T-helper 9 cell (primary cell): ENCODE results near the gene SH3GL3.

ENCODE experiments used
- DNase-seq: peaks from one replicate; pipeline ENCODE4 v3.0.0-alpha.2; 2020

SH3GL3 gene

GRCh38 chr15:83571820-83572707 lies 124.9 kb downstream of the SH3GL3 start:
- DNase-seq = no peak

- no peak for DNase-seq
These were observed 127.2 kb downstream of the SH3GL3 start for GRCh38 chr15:83574345-83574744.

DNA sequence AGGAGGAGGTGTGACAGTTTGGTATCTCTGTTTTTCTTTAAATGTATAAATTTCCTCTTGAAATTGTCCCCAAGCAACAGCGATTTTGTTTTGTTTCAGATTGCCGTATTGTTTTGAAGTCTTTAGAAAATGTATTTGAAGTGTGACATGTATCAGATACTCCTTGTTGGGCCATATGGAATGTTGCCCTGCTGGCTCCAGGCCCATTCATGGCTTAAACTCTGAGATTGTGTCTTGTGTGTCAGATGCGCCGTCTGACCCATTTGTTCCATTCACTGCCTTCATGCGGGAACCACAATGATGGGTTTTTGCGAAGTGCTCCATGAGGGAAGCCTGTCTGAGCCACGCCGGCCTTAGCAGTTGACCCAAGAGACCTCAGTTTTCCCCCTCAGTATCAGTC lies 131.6 kb downstream of the SH3GL3 start:
- no peak for DNase-seq

- DNase-seq = no peak
These were observed 134.2 kb downstream of the SH3GL3 start for GRCh38 chr15:83581381-83581780.

DNA sequence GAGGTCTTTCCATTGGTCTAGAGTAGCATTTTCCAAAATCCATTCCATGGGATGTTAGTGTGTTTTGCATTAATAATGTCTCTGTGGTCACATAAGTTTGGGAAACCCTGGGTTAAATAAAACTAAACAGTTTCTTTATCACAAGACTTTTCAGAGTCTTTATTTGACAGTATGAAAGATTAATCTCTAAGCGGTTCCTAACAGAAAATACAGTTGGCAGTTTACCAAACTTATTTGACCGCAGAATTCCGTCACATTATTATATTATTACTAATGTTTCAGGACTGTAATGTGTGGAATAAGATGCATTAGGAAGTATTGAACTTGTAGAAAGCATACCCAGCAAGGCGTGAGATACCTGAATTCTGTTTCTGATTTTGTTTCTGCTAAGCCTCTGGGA lies 135.2 kb downstream of the SH3GL3 start:
- DNase-seq = no peak

- DNase-seq = no peak
These were observed 138.6 kb downstream of the SH3GL3 start for GRCh38 chr15:83585601-83586335.

DNA sequence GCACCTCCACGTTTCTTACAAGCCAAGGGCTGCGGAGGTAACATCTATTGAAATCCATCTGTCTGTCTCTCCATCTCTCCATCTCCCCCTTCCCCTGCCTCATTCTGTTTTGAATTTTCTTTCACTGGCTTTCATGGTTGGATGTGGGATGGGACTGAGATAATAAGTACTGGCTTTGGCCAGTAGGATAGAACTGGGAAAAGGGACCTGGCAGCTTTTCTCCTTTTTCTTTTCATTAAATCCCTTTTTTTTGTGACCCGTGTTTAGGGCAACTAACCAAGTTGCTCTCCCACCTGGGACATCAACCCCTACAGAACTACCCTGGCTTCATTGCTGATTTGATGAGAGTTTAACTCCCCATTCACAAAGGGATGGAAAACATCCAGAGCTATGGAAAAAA lies 139.9 kb downstream of the SH3GL3 start:
- no peak for DNase-seq

DNA sequence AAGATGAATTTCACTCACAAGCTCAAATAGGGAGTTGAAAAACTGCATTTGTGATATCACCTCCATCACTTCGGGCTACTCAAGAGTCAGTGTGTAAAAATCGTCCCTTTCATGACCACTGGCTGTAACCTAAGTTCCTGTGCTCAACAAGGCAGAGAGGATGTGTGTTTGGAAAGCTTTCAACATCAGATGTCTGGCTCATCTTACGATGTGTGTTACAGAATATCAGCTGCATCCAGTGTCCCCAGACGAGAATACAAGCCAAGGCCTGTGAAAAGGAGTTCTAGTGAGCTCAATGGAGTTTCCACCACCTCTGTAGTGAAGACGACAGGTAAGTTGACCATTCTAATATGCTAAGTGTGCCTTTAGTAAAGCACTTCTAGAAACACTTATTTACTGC lies 141.3 kb downstream of the SH3GL3 start:
- DNase-seq = no peak

DNA sequence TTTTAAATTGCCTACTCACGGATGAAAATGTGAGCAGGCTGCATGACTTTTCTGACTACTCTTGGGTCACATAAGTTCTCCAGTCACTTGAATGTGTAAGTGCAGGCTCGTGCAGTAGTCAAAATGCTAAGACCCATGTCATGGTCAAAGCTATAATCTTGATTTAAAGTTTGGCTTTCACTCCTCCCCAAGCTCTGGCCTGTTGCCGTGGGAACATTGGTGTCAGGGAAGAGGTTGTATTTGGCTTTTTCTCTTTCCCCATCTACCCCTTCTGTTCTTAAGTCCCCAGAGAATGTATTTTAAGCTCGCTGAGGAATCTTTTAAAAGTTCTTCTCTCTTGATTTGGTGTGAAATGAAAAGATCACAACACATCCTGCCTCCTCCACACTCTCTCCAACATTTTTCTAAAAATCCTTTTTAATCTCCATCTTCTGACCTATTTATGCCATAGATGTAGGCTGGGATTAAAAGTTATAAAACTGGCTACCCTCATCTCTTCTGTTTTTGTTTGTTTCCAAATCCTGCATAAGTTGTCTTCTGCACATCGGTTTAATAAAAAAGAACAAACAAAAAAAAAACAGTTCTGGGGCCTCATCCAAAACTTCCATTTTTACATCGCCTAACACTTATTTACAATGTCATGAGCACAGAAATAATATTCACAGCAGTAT lies 145.4 kb downstream of the SH3GL3 start:
- no peak for DNase-seq

GRCh38 chr15:83595191-83595590 lies 148.1 kb downstream of the SH3GL3 start:
- DNase-seq = no peak

DNA sequence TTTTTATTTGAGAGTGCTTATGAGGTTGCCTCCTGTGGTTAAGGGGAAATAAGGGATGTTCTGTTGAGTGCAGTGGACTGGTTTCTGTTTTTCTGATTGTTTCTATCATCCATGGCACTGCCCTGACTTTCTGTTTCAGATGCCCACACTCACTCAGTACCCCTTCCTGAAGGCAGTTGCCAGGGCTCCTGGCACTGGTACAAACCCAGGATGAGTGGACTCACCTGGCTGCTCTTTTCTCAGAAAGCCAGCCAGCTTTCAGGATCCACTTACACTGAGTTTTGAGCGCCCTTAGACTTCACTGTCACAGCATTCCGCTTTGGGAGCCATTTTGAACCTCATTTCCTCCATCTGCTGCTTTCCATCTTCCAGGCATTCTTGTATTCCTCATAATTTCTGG lies 150.9 kb downstream of the SH3GL3 start:
- no peak for DNase-seq

GRCh38 chr15:83602021-83602420 lies 154.9 kb downstream of the SH3GL3 start:
- DNase-seq = no peak

- no peak for DNase-seq
These were observed 157.4 kb downstream of the SH3GL3 start for GRCh38 chr15:83604549-83604948.

DNA sequence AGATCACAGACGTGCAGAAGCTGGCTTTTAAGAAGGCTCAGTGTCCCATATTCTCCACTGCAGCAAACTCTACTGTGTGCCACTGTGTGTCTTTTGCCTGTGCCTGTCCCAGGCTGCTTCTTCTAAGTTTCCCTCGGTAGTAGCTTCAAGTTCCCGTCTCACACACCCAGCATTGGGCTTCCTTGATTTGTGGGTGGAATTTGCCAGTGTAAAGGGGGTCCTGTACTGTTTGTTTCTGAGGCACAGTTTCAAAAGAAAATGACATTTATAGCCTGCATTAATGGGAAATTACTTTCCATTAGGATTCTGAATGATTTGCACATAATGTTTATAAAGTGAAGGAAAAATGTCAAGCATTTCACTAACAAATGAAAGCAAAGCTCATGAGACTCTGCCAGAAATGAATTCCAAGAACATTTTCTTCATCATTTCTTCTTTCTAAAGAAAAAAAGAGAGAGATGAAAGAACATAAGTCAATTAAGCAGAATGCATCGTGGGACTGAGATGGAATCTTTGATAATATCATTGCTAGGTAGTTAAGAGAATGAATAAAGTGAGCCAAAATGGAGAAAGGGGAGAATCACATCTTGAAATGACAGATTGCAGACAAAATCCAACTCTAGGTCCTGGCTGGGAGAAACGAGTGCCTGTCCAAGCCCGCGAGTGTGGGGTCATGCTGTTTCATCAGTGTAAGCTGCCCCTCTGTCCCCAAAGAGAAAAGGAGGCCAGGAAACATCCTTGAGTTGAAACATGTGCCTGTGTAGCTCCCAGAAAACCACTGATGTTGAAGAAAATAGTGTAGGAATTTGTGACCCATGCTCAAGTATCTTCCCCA lies 158.2 kb downstream of the SH3GL3 start:
- no peak for DNase-seq

GRCh38 chr15:83610132-83610531 lies 163.0 kb downstream of the SH3GL3 start:
- DNase-seq = no peak

- DNase-seq = no peak
These were observed 164.0 kb downstream of the SH3GL3 start for GRCh38 chr15:83610901-83611685.

DNA sequence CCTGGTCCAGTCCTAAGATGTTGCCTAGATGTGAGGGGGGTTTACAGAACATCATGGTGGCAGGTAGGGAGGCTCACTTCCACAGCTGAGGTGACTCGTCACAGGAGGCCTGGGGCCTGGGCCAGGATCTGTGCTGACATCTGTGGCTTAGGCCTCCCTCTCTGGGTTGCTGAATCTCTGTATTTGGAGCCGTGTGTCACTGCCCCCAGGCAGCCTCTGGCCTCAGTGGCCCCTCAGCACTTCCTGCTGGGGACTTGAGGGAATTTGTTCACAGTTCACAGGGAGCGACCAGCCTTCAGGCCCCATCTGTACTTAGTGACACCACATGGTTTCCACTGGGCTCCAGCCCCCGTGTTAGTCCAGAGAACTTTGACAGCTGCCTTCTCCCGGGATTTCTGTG lies 165.1 kb downstream of the SH3GL3 start:
- DNase-seq = no peak

GRCh38 chr15:83612898-83613635 lies 165.9 kb downstream of the SH3GL3 start:
- no peak for DNase-seq

DNA sequence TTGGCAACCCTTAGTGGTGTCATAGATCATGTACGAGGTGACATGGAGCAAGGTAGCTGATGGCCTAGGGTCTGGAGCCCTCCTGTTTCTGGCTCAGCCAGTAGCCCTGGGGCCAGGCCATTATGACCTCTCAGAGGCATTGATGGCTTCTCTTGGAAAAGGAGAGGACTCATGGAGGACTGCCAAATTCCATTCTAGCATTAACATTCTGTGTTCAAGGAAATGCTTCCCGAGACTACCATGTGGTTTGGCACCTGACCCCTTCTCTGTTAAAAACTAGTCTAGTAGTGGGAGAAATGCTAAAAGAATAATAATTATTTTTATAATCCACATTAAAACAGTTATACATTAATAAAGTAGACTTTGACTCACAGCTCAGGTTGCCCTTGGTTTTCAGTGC lies 166.6 kb downstream of the SH3GL3 start:
- DNase-seq = no peak

- no peak for DNase-seq
These were observed 169.7 kb downstream of the SH3GL3 start for GRCh38 chr15:83616840-83617239.

DNA sequence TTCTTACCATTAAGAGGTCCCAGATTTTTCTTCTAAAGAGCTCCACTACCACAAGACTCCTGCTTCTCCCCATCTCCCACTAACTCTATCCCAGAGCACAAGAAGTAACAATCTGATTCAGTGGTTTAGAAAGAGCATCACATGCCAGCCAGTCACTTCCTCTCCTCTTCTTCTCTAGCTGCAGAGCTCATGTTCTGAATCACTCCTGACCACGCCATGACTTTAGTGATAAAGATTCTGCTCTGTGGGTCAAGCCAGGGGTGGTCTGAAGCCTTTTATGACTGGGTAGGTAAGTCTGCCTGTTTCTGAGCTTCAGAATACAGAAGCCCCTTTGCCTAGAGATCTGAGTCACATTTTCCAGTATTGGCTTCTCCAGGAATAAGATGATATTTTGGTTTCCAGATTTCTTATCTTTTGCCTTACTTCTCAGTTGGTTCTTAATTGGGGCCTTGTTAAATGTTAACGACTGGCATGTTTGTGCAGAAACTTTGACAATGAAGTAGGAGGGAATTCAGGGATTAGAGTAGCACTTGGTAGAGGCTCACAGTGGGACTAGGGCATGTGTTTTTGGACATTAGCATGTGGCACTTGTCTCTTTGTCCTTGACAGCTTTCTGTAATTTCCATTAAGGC lies 179.1 kb downstream of the SH3GL3 start:
- DNase-seq = no peak
